SHP77 (cell line): Measurements from ENCODE around the gene DPF3.

ENCODE experiments used
- DNase-seq, 2 experiments: peaks; one replicate each; lab custom pipeline; 2025; lab: John Stamatoyannopoulos, UW

Gene DPF3

DNA sequence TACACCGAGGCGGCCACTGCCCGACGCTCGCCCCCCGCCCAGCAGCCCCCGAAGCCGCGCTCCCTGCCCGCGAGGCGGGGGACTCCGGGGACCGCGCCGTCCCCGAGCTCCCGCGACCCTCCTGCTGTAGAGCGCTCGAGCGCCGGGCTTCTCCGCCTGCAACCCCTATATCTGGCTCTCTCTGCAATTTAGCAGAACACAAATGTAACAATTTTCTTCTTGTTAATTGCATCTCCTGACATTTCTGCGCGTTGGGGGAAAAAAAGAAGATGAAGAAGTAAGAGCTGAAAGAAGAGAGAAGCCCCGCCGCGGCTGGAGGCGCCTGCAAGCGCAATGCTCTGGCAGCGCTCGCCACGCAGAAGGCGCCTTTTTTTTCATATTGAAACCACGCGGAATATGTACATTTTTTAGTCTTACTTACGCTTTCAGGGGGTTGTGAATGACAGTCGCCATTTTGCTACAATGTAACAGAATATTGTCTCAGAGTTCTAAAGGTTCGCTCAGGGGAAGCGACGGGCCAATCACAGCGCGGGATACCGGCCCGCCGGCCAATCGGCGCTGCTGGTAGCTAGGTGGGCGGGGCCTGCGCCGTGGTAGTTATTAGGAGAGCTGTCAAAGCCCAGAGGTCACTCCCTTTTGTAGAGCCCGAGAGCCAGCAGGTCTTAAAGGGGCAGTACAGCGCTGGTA, at the start of gene DPF3:
Gene DPF3 (minus strand): TSS at position 466 of the 687 bp plus-strand sequence. CDS start 13 bp downstream, at position 453.
- DNase-seq, result peak; percentile 93 to 95

DNA sequence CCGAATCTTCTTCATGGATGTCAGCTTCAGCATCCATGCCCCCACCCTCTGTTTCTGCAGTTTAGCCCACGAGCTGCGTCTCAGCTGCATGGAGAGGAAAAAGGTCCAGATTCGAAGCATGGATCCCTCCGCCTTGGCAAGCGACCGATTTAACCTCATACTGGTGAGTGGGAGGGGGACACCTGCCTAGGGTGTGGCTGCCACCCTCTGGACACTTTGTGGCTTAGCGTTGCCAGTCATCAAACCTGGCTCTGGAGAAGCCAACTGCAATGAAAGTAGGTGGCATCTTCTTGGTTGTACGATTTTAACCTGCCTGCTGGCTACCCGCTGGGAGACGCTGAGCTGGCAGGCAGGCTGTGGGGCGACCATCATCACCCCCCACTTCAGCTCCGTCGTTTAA, 49.0 kb upstream of the DPF3 start:
- DNase-seq, result no peak

DNA sequence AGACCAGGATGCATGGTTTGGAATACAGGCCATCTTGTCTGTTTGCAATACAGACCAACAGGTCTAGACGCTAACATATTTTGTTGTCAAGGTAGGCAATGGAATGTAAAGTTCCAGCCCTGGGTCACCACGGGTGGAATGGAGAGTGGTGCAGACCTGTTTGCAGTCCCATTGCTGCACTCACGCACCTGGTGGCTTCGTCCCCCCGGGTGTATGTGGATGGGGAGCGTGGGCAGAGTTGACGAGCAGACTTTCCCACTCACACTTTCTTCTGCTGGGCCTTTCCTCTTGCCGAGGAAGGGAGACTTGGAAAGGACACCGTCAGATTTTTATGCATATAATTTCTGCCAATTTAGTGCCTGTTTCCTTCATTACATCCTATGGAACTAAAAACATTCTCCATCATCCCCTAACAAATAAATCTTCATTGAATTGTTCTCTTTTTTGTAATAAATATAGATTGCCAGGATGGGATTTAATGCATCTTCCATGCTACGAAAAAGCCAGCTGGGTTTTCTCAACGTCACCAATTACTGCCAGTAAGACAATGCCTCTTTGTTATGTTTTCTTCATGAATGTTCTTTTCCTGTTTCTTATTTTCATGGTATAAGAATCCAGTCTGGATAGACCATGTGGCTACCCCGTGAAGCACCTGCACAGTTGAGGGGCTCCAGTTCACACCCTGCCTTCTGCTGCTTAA, 47.5 kb upstream of the DPF3 start:
- DNase-seq, result no peak

DNA sequence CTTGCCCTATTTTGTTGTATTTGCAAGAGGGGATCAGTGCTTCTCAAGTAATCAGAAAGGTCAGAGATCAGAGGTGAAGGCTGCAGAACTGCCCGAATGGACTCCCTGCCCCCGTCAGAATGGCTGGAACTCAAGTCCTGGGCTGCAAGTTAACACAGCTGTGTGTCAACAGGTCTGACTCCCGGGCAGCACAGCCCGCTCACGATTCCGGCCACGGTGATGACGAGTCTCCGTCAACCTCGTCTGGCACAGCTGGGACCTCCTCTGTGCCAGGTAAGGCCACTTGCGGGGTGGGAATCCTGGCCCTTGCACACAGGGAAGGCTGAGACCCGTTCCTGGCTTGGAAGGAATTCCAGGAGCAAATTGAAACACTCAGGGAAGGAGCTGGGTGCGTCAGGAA, 45.7 kb upstream of the DPF3 start:
- DNase-seq, result no peak

DNA sequence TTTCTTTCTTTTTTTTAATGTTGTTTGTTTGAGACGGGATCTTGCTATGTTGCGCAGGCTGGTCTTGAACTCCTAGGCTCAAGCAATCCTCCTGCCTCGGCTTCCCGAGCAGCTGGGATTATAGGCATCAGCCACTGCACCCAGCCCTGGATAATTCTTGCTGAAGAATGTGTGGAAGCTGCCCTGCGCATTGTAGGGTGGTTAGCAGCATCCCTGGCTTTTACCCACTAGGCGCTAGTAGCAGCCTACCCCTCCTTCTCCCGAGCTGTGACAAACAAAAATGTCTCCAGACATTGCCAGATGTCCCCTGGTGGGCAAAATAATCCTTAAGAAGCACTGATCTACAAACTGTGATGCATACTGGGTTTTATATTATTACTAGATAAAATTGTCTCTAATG, 39.0 kb upstream of the DPF3 start:
- DNase-seq, result no peak

DNA sequence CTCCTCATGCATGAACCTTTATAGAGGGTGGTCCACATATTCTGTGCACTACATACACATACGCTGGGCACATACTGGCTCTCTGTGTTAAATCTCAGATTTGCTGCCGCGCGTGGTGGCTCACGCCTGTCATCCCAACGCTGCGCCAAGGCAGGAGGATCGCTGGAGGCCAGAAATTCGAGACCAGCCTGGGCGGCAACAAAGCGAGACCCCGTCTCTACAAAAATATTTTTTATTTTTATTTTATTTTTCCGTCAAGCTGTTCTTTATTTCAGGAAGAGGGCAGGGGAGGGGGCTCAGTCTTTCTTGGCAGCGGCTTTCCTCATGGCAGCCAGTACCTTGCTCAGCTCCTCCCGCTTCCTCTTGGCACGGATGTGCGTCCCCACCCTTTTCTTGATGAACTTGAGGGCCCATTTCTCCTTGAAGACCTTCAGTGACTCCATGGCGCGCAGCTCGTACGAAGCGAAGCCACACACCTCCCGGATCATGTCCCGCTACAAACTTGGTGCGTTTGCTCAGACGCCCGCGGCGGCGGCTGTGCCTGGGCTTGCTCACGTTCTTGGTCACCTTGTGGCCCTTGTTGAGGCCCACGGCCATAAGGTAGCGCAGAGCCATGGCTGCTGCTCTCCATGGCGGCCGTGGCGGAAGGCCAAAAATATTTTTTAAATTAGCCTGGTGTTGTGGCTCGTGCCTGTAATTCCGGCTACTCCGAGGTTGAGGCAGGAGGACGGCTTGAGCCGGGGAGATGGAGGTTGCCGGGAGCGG, 35.6 kb upstream of the DPF3 start:
- DNase-seq, result no peak

DNA sequence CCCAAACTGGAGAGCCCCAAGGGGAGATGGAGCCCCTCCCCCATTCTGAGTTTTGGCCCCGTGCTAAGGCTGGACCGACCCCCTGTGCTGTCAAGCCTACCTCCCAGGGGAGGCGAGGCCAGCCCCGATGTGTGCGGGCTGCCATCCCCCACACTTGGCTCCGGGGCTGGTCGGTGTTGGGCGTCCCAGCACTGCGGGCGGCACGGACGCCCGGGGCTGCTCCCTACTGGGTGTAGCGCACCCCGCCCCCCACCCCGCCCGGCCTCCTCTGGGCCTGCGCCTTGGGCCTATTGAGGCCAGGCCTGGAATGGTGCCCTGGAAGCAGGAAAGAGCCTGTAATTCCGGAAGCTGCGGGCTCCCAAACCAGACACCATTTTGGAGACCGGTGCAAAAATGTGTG, 35.0 kb upstream of the DPF3 start:
- no peak for DNase-seq

DNA sequence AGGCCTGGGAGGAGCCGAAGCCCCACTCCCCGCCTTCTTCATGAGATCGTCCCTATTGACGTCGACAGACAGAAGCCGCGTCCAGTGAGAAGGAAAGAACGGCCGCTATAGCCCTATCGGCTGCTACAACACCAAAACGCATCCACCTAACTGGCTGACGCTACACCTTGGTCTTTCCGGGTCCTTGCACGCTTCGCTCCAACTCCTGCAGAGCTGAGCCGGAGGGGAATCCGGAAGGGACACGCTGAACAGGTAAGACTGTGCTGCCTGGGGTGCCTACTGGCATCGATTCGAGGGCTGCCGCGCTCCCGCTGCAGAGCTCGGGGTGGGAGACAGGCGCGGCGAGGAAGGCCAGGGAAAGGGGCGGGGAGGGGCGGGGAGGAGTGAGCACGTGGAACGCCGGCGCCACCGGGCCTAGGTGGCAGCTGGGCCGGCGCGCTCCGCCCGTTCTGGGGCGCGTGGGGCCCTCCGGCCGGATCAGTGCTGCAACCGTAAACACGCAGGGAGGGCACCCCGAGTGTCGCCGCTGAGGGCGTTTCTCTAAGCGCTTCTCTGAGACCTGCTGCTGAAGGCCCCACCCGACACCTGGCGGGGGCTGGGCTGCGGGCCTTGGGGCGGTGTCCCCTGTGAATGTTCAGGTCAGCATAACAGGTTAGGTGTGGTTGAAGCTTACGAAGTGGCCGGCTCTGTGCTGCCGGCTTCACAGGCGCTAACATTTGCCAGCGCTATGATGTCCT, 32.6 kb upstream of the DPF3 start, which contains the start of gene DCAF4:
Gene DCAF4 (plus strand): TSS at position 173 of the 737 bp plus-strand sequence. CDS start 11,515 bp downstream, outside the sequence.
- peak; percentile 96 to 98 for DNase-seq

DNA sequence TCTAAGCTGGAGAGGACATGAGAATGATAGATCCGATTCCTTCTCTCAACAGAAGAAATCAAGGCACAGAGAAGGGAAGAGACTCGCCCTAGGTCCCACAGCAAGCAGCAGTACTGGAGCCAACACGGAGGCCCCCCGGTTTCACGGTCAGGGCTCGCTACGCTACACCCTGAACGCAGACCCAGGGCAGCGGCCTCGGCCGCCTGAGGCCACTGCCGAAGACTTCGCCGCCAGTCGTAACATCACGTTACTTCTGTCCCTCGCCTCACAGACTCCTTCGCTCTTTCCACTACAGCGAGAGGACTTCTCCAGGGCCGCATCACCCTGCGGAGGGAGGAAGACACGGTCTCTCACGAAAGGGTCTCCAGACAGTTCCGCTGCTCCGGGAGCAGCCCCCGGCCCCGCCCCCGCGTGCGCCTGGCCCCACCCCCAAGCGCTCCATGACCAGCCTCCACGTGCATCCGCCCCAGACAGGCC, 32.0 kb upstream of the DPF3 start:
- no peak for DNase-seq

DNA sequence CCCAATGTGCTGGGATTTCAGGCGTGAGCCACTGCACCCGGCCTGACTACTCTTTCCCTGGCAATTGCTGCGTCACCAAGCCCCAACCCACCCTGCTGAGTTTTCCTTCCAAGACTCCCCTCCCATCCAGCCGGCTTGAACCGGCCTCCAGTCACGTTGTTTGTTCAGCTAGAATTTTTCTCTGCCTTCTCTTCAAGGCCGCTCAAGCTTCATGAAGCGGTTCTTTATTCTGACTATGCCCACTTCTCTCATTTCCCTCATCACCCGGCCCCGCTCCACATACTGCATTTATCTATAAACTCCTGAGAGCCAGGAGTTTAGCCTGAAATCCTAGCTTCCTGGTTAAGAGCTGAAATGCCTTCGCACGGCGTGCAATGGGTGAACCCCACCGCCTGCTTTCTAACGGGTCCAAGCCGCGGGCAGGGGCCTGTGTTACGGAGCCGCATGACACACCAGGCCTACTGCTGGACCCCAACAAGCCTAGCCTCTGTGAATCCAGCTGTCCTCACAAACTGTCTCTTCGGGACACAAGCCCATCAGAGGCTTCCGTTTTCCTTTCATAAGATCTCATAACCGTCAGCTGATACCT, 31.4 kb upstream of the DPF3 start:
- no peak for DNase-seq

DNA sequence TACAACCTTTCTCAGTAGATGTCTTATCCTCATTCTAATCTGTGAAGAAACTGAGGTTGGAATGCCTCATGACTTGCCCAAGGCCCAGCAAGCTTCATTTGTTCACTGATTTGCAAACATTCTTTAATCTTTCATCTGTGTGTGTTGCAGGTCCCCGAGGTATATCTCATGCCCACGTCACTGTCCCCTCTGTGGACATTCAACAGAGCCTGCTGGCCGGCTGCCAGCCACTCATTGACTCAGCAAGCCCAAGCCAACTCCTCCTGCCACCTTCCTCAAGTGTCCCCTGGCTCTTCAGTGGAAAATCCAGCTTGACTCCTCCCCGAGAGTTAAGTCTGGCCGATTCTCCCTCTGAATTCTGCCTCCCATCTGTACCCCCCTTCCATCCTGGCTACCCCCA, 30.4 kb upstream of the DPF3 start:
- DNase-seq, result peak; percentile 42 to 57

DNA sequence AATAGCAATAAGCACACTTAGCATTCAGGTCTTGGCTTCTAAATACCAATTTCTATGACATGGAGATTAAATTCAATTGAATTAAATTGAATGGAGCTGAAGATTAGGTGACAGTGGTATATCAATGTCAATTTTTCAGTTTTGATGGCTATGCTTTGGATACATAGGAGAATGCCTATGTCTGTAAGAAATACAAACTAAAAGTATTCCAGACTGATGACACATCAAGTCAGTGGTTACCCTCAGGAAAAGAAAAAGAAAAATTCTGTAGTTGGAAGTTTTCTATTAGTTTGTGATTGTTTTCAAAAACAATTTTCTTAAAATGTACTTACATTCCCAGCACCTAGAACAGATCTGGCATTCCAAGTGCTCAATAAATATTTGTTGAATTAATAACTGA, 27.5 kb upstream of the DPF3 start:
- DNase-seq, result no peak

DNA sequence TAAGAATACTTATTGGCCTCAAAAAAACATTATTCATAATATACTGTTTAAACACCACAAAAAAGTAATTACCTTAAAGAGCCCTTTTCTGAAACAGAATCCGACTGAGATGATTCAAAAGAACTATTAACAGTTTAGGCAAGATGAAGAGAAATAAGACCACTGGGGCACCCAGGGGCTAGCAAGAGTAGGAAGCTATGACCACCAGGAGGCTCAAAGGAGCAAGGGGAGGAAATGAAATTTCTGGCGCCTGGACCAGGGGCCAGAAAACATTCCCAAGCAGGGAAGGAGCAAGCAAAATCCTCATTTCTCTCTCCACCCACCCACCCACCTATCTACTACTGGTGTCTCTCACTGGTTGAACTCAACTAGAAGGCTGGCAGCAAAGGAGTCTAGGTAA, 26.1 kb upstream of the DPF3 start:
- no peak for DNase-seq

DNA sequence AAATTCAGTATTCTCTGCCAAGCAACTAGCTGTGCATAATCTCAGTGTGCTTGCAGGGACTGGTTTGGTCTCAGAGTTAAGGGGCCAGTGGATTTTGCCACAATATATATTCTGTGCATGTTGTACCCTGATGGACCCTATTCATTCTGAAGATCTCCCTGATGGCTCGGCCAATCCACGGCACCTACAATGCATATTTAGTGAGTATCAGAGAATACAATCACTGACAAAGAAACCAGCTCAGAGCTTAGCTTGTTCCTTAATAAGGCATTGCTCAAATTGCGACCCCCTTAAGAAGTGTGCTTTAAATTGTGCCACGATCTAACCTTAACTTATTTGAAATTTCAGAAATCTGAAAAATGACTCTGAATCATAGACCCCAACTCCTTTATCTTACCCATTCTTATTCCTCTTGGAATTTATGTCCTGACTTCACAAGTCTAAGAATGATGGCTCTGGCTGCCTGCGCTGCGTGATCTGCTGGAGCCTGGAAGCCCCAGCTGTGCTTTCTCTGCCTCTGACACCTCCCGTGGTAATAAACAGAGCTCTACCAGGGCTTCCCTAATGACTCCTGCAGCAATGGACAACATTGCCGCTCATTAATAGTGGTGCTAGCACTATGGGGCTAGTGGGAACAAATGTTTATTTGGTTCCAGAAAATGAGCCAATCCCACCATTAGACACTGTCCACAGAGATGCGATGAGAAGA, 23.3 kb upstream of the DPF3 start:
- DNase-seq, result no peak

DNA sequence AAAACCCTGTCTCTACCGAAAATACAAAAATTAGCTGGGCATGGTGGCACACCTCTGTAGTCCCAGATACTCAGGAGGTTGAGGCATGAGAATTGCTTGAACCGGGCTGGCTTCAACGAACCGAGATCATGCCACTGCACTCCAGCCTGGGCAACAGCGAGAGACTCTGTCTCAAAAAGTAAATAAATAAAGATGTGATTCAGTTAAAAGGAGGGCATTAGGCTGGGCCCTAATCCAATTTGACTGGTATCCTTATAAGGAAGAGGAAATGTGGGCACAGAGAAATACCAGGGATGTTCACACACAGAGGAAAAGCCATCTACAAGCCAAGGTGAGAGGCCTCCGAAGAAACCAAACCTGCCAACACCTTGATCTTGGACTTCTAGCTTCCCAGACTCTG, 22.3 kb upstream of the DPF3 start:
- DNase-seq, result no peak

DNA sequence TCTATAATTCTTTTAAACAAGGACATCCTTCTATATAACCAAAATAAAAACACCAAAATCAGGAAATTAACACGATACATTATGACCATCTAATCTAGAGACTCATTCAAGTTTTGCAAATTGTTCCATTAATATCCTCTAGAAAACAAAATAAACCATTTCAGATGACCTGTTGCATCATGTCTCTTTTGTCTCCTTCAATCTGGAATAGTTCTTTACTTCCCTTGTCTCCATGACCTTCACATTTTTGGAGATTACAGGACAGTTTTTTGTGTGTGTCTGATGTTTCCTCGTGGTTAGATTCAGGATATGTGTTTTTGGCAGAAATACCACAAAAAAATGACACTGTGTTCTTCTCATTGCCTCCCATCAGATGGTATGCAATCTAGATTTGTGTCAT, 19.9 kb upstream of the DPF3 start:
- DNase-seq, result no peak

DNA sequence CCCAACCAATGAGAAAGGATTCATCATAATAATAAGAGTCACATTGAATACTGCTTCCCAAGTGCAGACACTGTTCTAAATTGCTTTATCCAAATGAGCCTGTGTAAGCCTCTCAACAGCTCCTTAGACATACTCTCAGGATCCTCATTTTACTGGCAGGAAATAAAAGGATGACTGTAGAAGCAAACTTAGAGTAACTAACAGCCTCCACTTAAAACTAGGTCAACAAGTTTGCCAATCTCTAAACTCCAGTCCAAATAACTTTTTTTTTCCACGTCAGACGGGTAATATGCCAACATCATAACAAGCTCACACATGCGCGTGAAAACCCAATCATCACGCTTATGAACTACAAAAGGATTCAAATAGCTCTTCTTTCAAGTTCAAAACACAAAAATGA, 15.3 kb upstream of the DPF3 start:
- no peak for DNase-seq

DNA sequence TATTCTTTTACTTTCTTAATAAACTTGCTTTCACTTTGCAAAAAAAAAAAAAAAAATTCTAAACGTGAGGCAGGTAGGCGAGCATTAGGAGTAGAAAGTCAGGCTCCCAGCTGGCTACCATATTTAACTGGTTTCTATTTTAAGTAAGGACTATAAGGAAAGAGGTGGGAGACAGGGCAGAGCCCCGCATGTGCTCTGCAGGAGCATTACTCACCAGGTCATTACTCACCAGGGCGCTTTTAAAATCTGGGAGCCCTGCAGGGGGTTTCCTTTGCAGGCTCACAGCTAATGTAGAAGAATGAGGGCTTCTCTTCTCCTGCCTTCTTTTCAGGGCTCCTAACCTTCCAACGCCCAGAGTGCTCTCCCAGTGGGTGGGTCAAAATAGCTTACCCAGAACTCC, 14.0 kb upstream of the DPF3 start:
- peak in 1 of 2 experiments; percentile 2 for DNase-seq

DNA sequence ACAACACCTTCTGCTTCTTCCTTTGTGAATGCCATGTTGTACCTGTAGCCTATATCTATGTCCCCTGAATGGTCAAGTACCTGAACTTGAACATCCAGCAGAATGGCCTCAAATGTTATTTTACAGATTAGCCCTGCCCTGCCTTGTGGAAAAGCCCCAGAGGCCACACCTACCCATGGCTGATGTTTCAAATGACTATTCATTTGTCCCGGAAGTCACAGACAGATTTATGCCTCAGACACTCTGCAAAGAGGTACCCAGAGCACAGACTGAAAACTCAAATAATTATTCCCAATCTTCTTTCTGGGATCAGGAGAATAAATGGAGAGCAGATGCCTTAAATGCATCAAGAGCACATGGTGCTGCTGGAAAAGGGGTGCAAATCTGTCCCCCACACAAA, 13.0 kb upstream of the DPF3 start:
- no peak for DNase-seq

DNA sequence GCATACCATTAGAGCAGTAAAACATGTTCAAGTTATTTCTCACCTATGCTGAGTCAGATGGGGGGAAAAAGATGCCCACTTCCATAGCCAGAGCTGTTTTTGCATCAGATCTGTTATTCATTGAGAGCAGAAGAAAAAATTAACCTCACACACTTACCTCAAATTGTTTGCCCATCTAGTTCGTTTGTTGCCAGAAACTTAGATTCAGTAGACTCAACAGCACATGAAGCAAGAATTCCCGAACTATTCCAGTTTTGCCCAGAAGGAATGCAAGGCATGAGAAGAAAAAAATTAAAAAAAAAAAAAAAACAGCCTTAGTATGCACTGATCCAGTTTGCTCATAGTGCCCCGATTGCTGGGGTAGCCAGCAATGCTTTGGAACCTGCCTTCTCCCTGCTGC, 12.4 kb upstream of the DPF3 start:
- no peak for DNase-seq
